Stimulated activated CD4-positive, alpha-beta T cell treated with anti-CD3 and anti-CD28 coated beads, Interleukin-2, amount 100 ng/mL, for 24 hours (primary cell): Measurements from ENCODE around the gene TLR5.

Source experiments
- DNase-seq, 2 donors: peaks; one replicate each; pipeline ENCODE4 v3.0.0-alpha.2; 2020

The TLR5 gene

GRCh38 chr1:223147873-223148272, 4.8 kb upstream of the TLR5 start:
- no peak for DNase-seq

DNA sequence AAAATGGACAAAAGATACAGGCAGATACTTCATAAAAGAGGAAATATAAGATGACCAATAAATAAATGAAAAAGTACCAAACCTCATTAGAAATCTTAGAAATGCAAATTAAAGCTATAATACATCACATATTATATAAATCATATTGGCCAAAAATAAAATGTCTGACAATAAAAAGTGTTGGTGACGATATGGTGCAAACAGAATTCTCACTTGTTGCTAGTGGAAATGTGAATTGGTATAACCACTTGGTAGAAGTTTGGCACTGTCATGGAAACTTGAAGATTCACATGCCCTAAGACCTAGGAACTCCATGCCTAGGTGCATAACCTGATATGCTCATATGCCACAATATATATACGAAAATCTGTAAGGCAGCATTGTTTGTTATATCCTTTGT, 4.4 kb upstream of the TLR5 start:
- no peak for DNase-seq

DNA sequence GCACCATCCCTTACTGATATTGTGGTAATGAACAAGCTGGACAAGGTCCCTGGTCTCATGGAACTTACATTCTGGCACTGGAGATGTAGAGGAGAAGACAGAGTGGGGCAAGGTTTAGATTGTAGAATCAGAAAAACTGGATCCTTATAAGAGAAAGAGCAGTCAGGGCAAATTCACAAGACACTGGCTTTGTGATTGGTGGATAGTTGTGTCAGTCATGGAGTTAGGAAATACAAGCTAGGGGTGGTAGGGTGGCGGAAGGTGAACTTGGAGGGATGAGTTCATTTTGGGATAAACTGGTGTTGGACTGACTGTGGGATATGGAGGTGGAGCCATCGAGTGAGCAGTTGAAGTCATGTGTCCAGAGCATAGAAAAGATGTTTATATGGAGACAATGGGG, 3.7 kb upstream of the TLR5 start:
- no peak for DNase-seq

- no peak for DNase-seq
Measured at GRCh38 chr1:223144914-223145313, 1.9 kb upstream of the TLR5 start.

DNA sequence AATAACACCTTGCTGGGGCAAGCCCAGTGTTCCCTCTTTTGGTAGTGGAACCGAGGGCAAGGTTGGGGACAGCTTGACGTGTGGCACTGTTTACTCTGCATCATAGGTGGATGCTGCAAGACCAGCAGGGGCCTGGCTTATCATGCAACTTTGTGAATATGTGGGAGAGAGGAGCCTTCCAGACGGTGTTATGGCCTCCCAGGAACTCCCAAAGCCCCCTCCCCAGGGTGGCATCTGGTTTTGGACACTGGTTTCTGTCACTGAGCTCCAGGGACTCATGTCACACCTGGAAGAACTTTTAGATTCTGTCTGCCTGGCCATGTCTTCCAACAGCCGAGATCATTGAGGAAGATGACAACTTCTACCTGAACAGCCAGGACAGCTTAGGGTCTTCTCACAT, 1.4 kb upstream of the TLR5 start:
- no peak for DNase-seq

DNA sequence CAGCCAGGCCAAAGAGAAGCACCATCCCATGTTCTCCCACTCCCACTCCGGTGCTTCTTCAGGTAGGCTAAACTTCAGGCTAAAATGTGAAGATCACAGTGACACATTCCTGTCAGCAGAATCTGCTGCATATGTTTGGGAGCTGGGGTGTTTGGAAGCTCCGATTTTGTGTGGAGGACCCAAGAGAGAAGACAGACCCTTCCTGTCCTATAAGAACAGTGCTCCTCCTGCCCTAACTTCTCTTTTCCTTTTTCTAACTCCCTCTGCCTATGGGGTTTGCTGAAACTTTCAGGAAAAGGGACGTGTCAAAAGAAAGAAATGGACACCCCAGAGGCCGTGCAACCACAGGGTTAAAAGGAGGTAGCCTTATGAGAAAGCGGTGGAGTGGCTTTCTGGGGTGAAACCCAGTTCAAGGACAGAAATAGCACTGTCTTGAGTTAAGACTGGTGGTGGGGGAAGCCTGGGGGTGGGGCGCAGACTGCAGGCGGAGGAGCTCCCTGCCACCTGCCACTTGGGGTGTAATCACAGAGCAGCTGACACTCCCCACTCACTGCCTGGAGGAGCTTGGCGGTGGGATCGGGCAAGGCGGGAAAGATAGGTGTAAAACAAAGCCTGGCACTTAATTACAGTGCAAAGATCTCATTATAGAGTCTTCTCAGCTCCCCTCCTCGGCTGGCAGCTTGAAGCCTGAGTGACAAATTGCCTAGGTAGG, 645 bp upstream of the TLR5 start:
- peak; percentile 37 to 38 for DNase-seq

- no peak for DNase-seq
Measured at GRCh38 chr1:223142269-223142668, 779 bp downstream of the TLR5 start.

DNA sequence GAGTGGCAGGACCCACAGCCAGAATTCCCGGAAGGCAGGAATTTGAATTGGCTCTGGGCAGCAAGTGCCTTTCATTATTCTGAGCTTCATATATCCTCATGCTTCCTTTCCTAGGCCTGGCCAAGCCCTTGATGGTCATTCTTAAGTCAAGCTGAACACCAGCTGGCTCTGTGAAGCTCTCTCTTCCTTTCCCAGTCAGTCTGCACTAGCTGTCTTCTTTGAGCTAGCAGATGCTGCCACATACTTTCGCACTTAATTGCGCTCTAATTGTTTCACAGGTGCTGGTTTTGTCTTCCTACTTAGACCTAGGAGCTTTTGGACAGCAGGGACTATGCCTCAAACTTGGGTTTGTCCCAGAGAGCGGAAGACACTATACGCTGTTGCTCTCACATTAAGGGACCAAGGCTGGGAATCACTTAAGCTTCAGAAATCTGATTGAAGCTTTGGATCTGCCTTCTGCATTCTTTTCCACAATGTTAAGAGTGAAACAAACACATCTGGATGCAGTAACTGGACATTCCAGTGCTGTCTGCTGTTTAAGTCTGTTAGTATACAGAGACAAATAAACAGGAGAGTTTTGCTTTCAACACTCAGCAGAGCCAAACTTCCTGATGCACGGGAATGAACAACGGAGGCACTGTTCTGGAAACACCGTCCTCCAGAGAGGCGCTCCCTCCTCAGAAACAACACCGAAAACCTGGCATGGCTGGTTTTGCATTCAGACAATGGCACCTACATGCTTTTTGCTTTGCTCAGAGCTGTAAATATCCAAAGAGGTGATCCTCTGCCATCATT, 2.2 kb downstream of the TLR5 start:
- no peak for DNase-seq

- DNase-seq, result no peak
Measured at GRCh38 chr1:223137455-223138085, 5.5 kb downstream of the TLR5 start.

- no peak for DNase-seq
Measured at GRCh38 chr1:223136086-223136485, 7.0 kb downstream of the TLR5 start.

GRCh38 chr1:223135176-223135942, 7.7 kb downstream of the TLR5 start:
- no peak for DNase-seq

- DNase-seq, result peak; percentile 81 to 82
Measured at GRCh38 chr1:223133824-223134435, 9.1 kb downstream of the TLR5 start.

GRCh38 chr1:223133306-223133823, 9.7 kb downstream of the TLR5 start:
- DNase-seq, result no peak

GRCh38 chr1:223129229-223129901, 13.7 kb downstream of the TLR5 start:
- DNase-seq, result peak; percentile 78 to 84

DNA sequence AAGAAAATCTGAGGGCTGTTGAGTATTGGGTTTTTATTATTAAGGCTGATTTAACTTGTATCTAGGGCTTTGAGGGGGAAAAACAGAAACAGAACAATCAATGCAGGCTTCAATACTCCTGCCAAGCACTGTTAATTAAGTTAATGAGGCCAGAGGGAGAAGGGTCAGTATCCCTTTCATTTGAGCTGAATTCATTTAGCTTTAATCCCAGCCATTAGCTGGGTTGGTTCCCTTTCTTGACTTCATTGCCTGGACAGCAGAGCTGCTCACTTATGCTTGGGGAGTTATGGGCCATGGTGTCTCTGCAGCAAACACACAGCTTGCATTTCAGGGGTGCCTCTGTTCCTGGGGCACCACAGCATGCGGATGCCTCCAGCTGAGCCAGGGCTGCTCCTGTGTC, 16.3 kb downstream of the TLR5 start:
- no peak for DNase-seq

DNA sequence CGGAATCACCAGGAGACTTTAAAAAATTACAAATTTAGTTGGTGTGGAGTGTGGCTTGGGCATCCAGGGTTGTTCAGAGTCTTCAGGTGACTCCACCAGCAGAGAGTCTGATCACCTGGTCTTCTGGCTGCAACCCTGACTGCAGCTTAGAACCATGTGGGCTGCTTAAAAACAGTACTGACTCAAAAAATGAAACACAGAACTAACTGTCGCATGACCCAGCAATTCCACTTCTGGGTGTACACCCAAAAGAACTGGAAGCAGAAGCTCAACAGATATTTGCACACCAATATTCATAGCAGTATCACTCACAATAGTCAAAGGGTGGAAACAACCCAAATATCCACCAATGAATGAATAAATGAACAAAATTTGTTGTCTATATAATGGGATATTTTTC, 17.3 kb downstream of the TLR5 start:
- DNase-seq, result no peak

DNA sequence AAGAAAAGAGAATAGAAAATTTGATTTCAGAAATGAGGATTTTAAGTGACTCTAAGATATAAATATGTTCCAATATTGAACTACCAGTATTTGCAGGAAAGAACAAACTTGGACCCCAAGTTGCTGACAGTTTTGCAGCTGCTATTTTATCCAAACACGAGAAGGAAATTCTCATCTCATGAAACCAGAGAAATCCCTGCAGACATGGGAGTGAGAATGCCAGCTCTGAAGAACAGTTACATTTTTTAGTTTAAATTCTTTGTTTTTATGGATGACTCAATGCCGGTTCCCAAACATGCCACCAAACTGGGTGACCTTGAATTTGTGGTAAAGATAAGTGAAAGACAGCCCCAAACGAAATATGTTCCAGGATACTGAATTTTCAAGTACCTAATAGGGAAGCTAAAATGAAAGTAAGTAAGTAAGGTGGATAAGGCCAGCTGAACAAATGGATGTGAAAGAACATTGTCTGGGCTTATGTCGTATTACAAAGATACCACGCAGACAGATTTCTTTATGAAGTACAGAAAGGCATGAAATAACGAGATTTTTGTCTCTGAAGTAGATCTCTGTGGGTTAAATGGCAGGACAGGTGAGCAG, 19.9 kb downstream of the TLR5 start:
- DNase-seq, result no peak

- no peak for DNase-seq
Measured at GRCh38 chr1:223118418-223118817, 24.6 kb downstream of the TLR5 start.

DNA sequence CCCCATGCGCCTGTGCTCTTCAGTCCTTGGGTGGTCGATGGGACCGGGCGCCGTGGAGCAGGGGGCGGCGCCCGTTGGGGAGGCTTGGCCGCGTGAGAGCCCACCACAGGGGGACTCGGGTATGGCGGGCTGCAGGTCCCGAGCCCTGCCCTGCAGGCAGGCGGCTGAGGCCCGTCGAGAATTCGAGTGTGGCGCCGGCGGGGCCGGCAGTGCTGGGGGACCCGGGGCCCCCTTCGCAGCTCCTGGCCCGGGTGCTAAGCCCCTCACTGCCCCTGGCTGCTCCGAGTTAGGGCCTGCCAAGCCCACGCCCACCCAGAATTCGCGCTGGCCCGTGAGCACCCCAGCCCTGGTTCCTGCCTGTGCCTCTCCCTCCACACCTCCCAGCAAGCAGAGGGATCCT, 26.1 kb downstream of the TLR5 start:
- no peak for DNase-seq

DNA sequence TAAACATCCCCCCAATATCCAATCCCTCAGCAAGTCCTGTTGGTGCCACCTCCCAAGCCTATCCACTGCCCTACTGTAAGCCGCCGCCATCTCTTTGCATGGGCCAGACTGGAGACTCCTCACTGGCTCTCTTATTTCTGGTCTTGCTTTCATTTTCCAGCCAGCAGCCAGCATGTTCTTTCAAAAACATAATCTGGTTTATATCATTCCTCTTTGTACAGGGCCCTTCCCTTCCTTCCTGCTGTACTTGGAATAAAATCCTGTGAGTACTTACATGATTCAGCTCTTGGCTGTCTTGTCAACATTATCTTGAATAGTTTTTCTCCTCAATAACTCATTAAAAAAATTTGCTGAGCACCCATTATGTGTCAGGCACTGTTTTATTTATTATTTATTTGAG, 28.2 kb downstream of the TLR5 start:
- no peak for DNase-seq

- DNase-seq, result no peak
Measured at GRCh38 chr1:223110952-223111351, 32.1 kb downstream of the TLR5 start.
